Smooth muscle cell (in vitro differentiated cells): ENCODE data around the gene SLC12A7. TPM values are rescaled to one million over a fixed set of nuclear protein-coding genes. Genes with fewer than 3 reads are reported as not detected.
A peak's percentile ranks its signal among the peaks of the same experiment; 100 is the strongest.

Experiments
- DNase-seq: peaks from one replicate; lab custom pipeline; 2025; ENCODE audit not compliant: unreplicated experiment; lab: John Stamatoyannopoulos, UW
- H2AFZ ChIP-seq: fragments of 200-600 bp; sonication (generic); 2 replicates; pipeline ENCODE4 v1.6.0; 2016; ENCODE audit warnings: antibody characterized with exemption, low read depth, mild to moderate bottlenecking
- H3F3A ChIP-seq: fragments of 200-600 bp; sonication (generic); 2 replicates; pipeline ENCODE4 v1.6.0; 2017; ENCODE audit warnings: antibody characterized with exemption, low read depth
- H3K27ac ChIP-seq: fragments of 200-600 bp; sonication (generic); 2 replicates; pipeline ENCODE4 v1.5.1; 2016; ENCODE audit warnings: low read depth, mild to moderate bottlenecking
- H3K27me3 ChIP-seq: fragments of 200-600 bp; sonication (generic); 2 replicates; pipeline ENCODE4 v1.6.1; 2016; ENCODE audit warnings: low read depth, mild to moderate bottlenecking
- H3K36me3 ChIP-seq: fragments of 200-600 bp; sonication (generic); 2 replicates; pipeline ENCODE4 v1.5.1; 2016; ENCODE audit warnings: low read depth
- H3K4me1 ChIP-seq: fragments of 200-600 bp; sonication (generic); 2 replicates; pipeline ENCODE4 v1.5.1; 2016; ENCODE audit warnings: low read depth
- H3K4me2 ChIP-seq: fragments of 200-600 bp; sonication (generic); 2 replicates; pipeline ENCODE4 v1.6.0; 2016; ENCODE audit warnings: mild to moderate bottlenecking
- H3K4me3 ChIP-seq: fragments of 200-600 bp; sonication (generic); 2 replicates; pipeline ENCODE4 v1.5.1; 2016; ENCODE audit warnings: mild to moderate bottlenecking
- H3K79me2 ChIP-seq: fragments of 200-600 bp; sonication (generic); 2 replicates; pipeline ENCODE4 v1.6.0; 2016; ENCODE audit warnings: low read depth, mild to moderate bottlenecking
- H3K9ac ChIP-seq: fragments of 200-600 bp; sonication (generic); 2 replicates; pipeline ENCODE4 v1.6.0; 2016; ENCODE audit warnings: low read depth
- H3K9me3 ChIP-seq: fragments of 200-600 bp; sonication (generic); replicated peaks from 2 replicates; pipeline ENCODE4 v1.5.1; 2016; ENCODE audit warnings: low read depth
- H4K20me1 ChIP-seq: fragments of 200-600 bp; sonication (generic); 2 replicates; pipeline ENCODE4 v1.6.0; 2016; ENCODE audit warnings: low read depth
- WGBS: methylation state at CpG from one replicate; pipeline ENCODE4 v1.1.7; 2016; ENCODE audit warnings: low lambda C conversion rate; 5-methylcytosine and 5-hydroxymethylcytosine counted together
- polyA plus RNA-seq: library from polyadenylated mRNA; unstranded; fragments of >200 nt; fragmentation: Nextera tagmentation; extraction: Ambion mirVana; gene quantifications from 2 replicates; pipeline ENCODE4 v1.2.1, GENCODE V29; 2016
- total RNA-seq: library from RNA; depleted of rRNA; stranded (reverse); fragments of >200 nt; gene quantifications from 2 replicates; pipeline ENCODE4 v1.2.3, GENCODE V29; 2014
- TF ChIP-seq, protein P1 (sequence below): fragments of 200-600 bp; sonication (generic); IDR thresholded peaks from 2 replicates; pipeline ENCODE4 v1.5.1; 2017; ENCODE audit warnings: borderline replicate concordance, mild to moderate bottlenecking, antibody characterized with exemption; ENCODE audit not compliant: insufficient read depth, poor library complexity, severe bottlenecking

The SLC12A7 gene
- total and polyA plus RNA-seq, 2 experiments from 2014 or later: 6.1 to 15.2 TPM

DNA sequence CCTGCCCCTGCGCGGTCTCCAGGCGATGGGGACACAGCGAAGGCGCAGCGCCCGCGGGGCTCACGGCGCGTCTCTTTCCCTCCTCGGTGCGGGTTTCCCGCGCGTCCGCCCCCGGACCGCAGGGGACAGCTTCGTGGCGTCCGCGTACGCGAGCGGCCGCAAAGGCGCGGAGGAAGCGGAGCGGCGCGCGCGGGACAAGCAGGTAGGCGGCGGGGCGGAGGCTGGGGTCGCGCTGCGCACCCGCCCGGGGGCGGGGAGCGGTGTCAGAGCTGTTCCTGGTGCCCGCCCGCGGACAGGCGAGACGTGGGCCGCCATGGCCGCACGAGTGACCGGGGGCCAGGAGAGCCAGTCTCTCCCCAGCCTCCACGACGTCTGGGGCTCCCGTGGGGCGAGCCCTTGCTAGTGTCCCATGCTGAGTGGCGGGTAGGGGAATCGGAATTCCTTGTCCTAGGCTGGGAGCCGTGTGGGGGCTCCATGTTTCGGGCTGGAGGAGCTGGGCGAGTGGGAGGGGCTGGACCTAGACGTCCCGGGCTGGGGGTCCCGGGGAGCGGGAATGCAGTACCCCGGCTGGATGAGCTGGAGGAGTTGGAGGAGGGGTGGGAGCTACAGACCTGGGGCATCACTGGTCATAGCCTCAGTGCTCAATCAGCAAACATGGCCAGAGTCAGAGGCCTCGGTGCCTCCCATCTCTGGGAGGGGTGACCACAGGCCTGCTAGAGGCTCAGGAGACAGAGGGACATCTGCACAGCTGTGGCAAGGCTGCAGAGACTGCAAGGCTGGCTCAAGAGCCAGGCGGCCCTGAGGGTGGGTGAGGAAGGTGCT lies 102.3 kb downstream of the SLC12A7 start:
- H2AFZ ChIP-seq: no peak overlapping the region
- H3F3A ChIP-seq: no peaks in the 10 kb centered on the region
- H3K36me3 ChIP-seq: no peaks in the 10 kb centered on the region
- peaks cover 33% of the 10 kb centered on the region for H3K79me2 ChIP-seq
- peaks cover 4% of the 10 kb centered on the region for H3K4me1 ChIP-seq
- peak overlapping the region; percentile 62 for H3K4me3 ChIP-seq
- H3K9ac ChIP-seq: no peak overlapping the region
- peaks cover 51% of the 10 kb centered on the region for H4K20me1 ChIP-seq
- no peak overlapping the region for H3K27ac ChIP-seq
- peaks cover 5% of the 10 kb centered on the region for H3K27me3 ChIP-seq
- H3K4me2 ChIP-seq: peak overlapping the region; percentile 96
- 18% methylated on average over 45 of the region's 70 CpGs for WGBS
- no peak for DNase-seq
- no peaks in the 10 kb centered on the region for H3K9me3 ChIP-seq
- TF ChIP-seq, protein P1, sequence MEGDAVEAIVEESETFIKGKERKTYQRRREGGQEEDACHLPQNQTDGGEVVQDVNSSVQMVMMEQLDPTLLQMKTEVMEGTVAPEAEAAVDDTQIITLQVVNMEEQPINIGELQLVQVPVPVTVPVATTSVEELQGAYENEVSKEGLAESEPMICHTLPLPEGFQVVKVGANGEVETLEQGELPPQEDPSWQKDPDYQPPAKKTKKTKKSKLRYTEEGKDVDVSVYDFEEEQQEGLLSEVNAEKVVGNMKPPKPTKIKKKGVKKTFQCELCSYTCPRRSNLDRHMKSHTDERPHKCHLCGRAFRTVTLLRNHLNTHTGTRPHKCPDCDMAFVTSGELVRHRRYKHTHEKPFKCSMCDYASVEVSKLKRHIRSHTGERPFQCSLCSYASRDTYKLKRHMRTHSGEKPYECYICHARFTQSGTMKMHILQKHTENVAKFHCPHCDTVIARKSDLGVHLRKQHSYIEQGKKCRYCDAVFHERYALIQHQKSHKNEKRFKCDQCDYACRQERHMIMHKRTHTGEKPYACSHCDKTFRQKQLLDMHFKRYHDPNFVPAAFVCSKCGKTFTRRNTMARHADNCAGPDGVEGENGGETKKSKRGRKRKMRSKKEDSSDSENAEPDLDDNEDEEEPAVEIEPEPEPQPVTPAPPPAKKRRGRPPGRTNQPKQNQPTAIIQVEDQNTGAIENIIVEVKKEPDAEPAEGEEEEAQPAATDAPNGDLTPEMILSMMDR: no peak

DNA sequence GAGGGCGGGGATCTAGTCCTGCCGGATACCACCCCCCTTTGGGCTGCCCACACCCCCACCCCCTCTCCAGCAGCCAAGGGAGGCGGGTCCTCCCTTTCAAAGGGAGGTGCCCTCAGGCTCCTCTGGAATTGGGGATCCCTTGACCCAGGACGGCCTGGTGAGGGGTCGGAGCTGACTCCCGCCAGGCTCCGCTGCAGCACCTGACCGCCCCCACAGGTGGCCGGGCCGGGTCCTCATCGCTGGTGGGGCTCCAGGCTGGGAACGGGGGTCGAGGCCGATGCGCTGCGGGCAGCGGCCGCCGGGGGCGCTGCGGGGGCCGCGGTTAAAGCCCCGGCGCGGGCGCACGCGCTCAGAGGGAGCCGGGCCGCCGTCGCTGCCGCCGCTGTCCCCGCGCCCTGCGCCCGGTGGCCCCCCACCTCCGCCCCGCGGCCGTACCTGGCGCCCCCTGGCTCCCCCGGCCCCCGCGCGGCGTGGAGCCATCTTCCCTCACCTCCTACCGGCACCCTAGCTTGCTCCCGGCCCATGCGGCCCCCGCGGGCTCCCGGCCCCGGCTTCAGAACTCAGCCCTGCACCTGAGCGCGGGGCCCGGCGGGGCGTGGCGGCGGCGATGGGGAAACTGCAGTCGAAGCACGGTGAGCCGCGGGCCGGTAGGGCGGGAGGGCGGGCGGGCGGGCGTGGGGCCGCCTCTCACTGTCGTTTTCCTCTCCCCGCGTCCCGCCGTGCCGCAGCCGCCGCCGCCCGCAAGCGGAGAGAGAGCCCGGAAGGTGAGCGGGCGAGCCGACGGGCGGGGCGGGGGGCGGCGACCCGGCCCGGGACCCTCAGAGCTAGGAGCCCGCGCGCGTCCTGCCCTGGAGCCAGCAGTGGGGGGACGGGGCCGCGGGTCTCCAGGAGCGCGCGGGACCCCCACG lies 103.2 kb downstream of the SLC12A7 start, which contains the start of gene NKD2:
TSS of gene NKD2 (plus strand) at position 352 of the 908 bp plus-strand sequence. CDS start at position 608, 256 bp downstream.
- Histone ChIP-seq H3K9ac (no peak within 1 kb of the TSS), H3K27me3 (peaks cover 5% of the 10 kb centered on the region), H3F3A (no peaks in the 10 kb centered on the region), H3K9me3 (no peaks in the 10 kb centered on the region), H3K4me2 (peak within 1 kb of the TSS; percentile 96), H3K4me1 (peaks cover 4% of the 10 kb centered on the region), H3K36me3 (no peaks in the 10 kb centered on the region), H2AFZ (no peak within 1 kb of the TSS), H4K20me1 (peaks cover 43% of the 10 kb centered on the region), H3K27ac (no peak within 1 kb of the TSS), H3K79me2 (peaks cover 30% of the 10 kb centered on the region), H3K4me3 (peak within 1 kb of the TSS; percentile 62)
- DNase-seq: no peak
- 3% methylated on average over 53 of the region's 108 CpGs for WGBS
- TF ChIP-seq, protein P1: peak; percentile 63

DNA sequence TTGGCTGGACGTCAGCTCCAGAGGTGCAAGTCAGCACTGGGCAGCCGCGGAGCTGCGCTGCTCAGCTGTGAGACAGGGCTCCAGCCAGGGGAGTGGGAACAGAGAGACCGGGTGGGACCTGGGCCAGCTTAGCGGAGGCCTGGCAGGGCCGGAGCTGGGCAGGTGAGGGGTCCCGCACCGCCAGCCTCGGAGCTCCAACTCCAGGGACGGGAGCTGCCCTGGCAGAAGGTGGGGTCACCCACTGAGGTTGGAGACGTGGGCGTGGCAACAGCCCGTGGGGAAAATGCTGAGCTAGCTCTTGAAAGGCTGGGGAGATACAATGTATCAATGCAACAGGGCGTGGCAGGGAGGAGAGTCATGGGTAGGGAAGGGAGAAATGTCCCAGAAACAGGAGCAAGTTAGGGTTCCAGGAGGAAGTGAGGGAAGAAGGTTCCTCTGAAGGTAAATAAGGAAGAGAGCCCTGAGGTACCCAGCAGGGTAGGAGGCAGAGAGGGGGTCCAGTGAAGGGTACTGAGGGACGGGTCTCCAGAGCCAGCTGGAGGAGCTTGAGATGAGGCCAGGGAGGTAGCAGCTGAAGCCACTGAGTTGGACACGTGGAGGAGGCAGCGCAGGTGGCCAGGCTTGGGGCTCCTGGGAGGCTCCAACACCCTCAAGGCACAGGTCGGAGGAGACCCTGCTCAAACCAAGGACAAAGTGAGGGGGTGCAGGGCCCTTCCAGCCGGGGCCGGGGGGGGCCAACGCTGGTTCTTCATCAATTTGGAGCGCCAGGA lies 104.0 kb downstream of the SLC12A7 start:
- Histone ChIP-seq H4K20me1 (peaks cover 34% of the 10 kb centered on the region), H3K4me1 (peaks cover 4% of the 10 kb centered on the region), H3K36me3 (no peaks in the 10 kb centered on the region), H3K4me3 (no peak overlapping the region), H3K9ac (no peak overlapping the region), H3K27me3 (peaks cover 5% of the 10 kb centered on the region), H3K27ac (no peak overlapping the region), H3K79me2 (peaks cover 30% of the 10 kb centered on the region), H2AFZ (no peak overlapping the region), H3F3A (no peaks in the 10 kb centered on the region), H3K9me3 (no peaks in the 10 kb centered on the region), H3K4me2 (peak overlapping the region; percentile 96)
- TF ChIP-seq, protein P1: no peak
- 81% methylated on average over 22 of the region's 23 CpGs for WGBS
- no peak for DNase-seq
